ENCODE data around the gene TAS2R3. TPM values are rescaled to one million over a fixed set of nuclear protein-coding genes. Genes with fewer than 3 reads are reported as not detected.
A peak's percentile ranks its signal among the peaks of the same experiment; 100 is the strongest.

The TAS2R3 gene
- total and polyA plus RNA-seq, 9 of the 15 experiments (the other 6 are each of a cell fraction or from before 2014, with no cell fraction given): 0.37 to 1.9 (median 1.2) TPM; not detected in 2

- TF ChIP-seq STAT6 (CRISPR knock-in tag; IDR thresholded peaks at IDR 0.05) (no peak), TCF7L2 (IDR thresholded peaks at IDR 0.05; ENCODE audit: low read depth, low read length) (peak; percentile 71), ESRRA (IDR thresholded peaks at IDR 0.05; ENCODE audit: borderline replicate concordance, low read depth) (peak; percentile 74), THRB (CRISPR knock-in tag; conservative IDR thresholded peaks at IDR 0.05) (peak; percentile 96), CEBPG (CRISPR knock-in tag; IDR thresholded peaks at IDR 0.05) (peak; percentile 80), CEBPG (tag; conservative IDR thresholded peaks at IDR 0.05 in 1 of 2, IDR thresholded peaks at IDR 0.05 in 1 of 2) (0 out of 4 replicates have a peak, but pooled peaks of 1 of the 2 experiments have one; percentile 27), ZNF384 (IDR thresholded peaks at IDR 0.05; ENCODE audit: low read depth, low read length) (peak; percentile 92), BACH1 (tag; IDR thresholded peaks at IDR 0.05) (peak; percentile 73), ZNF780A (CRISPR knock-in tag; IDR thresholded peaks at IDR 0.05) (no peak), KDM5B (IDR thresholded peaks at IDR 0.05; ENCODE audit: insufficient replicate concordance, low read depth, low read length) (peak; percentile 99), MYC (IDR thresholded peaks at IDR 0.05; ENCODE audit: low read depth, low read length) (peak; percentile 99), MYC (CRISPR knock-in tag; IDR thresholded peaks at IDR 0.05; ENCODE audit: borderline replicate concordance, low read depth) (peak; percentile 98), GTF2F1 (IDR thresholded peaks at IDR 0.05; ENCODE audit: low read depth, low read length) (peak; percentile 84), NFE2L1 (tag; IDR thresholded peaks at IDR 0.05; ENCODE audit: borderline replicate concordance, low read depth) (no peak), KLF16 (IDR thresholded peaks at IDR 0.05) (peak; percentile 69), ZFP30 (CRISPR knock-in tag; IDR thresholded peaks at IDR 0.05; ENCODE audit: borderline replicate concordance) (no peak), ZFPM2 (CRISPR knock-in tag; IDR thresholded peaks at IDR 0.05) (no peak), ID3 (CRISPR knock-in tag; IDR thresholded peaks at IDR 0.05) (no peak), ID3 (tag; IDR thresholded peaks at IDR 0.05) (peak; percentile 91), KDM2B (CRISPR knock-in tag; IDR thresholded peaks at IDR 0.05) (peak; percentile 72; the same call in 1 of the 2 replicates), PHF21A (IDR thresholded peaks at IDR 0.05; ENCODE audit: borderline replicate concordance, low read depth) (0 out of 2 replicates have a peak, but pooled peaks have one; percentile 80), TFAM (CRISPR knock-in tag; conservative IDR thresholded peaks at IDR 0.05) (no peak)
Measured at GRCh38 chr7:141737836-141738591, 25.9 kb upstream of the TAS2R3 start, which contains the start of gene SSBP1 (continued).
